A549 (cell line): ENCODE results near the gene APCDD1. TPM values are rescaled to one million over a fixed set of nuclear protein-coding genes. Genes with fewer than 3 reads are reported as not detected.

Experiments
- ATAC-seq, 2 experiments: fragments of 200-7000 bp in 1 of 2; fragments of >200 bp in 1 of 2; cut with Nextera tagmentation in 1 of 2; cut with Tn5 transposase in 1 of 2; 3 replicates each; pipeline versions ENCODE4 v1.8.0 to v1.9.1; 2018 to 2020; ENCODE audit warnings: mild to moderate bottlenecking in 1 of 2, moderate library complexity in 1 of 2
- CTCF ChIA-PET: fragments of 300-600 bp; sonication (Branson Sonifier 250); formaldehyde crosslinking; extraction: SDS; loops from one replicate; lab custom pipeline; 2021; ENCODE audit warnings: antibody characterized with exemption, inconsistent platforms; lab: Yijun Ruan, JAX
- POLR2A ChIA-PET: fragments of 350-600 bp; formaldehyde crosslinking; extraction: SDS; loops from one replicate; lab custom pipeline; 2021; ENCODE audit warnings: antibody characterized with exemption, inconsistent platforms; lab: Yijun Ruan, JAX
- DNase-seq, 2 experiments: peaks; one replicate each; pipeline versions ENCODE4 v3.0.0 to v3.0.0-alpha.2; 2011 to 2016; ENCODE audit warnings: low read depth in 1 of 2, low spot score in 1 of 2
- FAIRE-seq: peaks from 2 replicates; lab custom pipeline; 2011; peaks lifted over from hg19 to GRCh38; lab: Jason Lieb, UNC
- H3K27ac ChIP-seq, 2 experiments: fragments of >200 bp; sonication (Bioruptor Twin); formaldehyde crosslinking; 3 replicates each; pipeline ENCODE4 v1.5.1; 2016 to 2017
- H3K4me1 ChIP-seq: fragments of >200 bp; sonication (Bioruptor Twin); formaldehyde crosslinking; 3 replicates; pipeline ENCODE4 v1.6.1; 2016
- H3K4me2 ChIP-seq: fragments of >200 bp; sonication (Bioruptor Twin); formaldehyde crosslinking; 3 replicates; pipeline ENCODE4 v1.6.1; 2016
- H3K4me3 ChIP-seq: fragments of >200 bp; sonication (Bioruptor Twin); formaldehyde crosslinking; 3 replicates; pipeline ENCODE4 v1.5.1; 2016
- H3K9me3 ChIP-seq: fragments of >200 bp; sonication (Bioruptor Twin); formaldehyde crosslinking; 3 replicates; pipeline ENCODE4 v1.6.1; 2016
- ATOH8 ChIP-seq: fragments of 250-450 bp; sonication (Bioruptor Pico); IDR thresholded peaks from 2 replicates; pipeline ENCODE4 v1.5.0; 2020; ENCODE audit warnings: low read depth, mild to moderate bottlenecking, moderate library complexity
- EHF ChIP-seq: fragments of 250-450 bp; sonication (Bioruptor Pico); IDR thresholded peaks from 2 replicates; pipeline ENCODE4 v1.5.0; 2020; ENCODE audit warnings: mild to moderate bottlenecking
- EHMT2 ChIP-seq: fragments of 200-600 bp; sonication (generic); IDR thresholded peaks from 2 replicates; pipeline ENCODE4 v1.6.1; 2016; ENCODE audit warnings: antibody characterized with exemption, low read depth, mild to moderate bottlenecking, moderate library complexity
- EP300 ChIP-seq, 2 experiments: fragments of >200 bp; sonication (Bioruptor Twin); formaldehyde crosslinking; IDR thresholded peaks; 2 replicates in 1 of 2; 3 replicates in 1 of 2; pipeline ENCODE4 v1.6.1; 2016 to 2017
- ESRRA ChIP-seq: fragments of 150-350 bp; IDR thresholded peaks from 2 replicates; pipeline ENCODE4 v1.6.1; 2014; ENCODE audit warnings: mild to moderate bottlenecking, low read length, borderline replicate concordance
- FOSB ChIP-seq: fragments of 250-450 bp; sonication (Bioruptor Pico); IDR thresholded peaks from 2 replicates; pipeline ENCODE4 v1.5.0; 2020; ENCODE audit warnings: mild to moderate bottlenecking, moderate library complexity
- HES2 ChIP-seq: fragments of >200 bp; sonication (Bioruptor Twin); formaldehyde crosslinking; IDR thresholded peaks from 2 replicates; pipeline ENCODE4 v1.6.1; 2016
- HEYL ChIP-seq: fragments of 250-450 bp; sonication (Bioruptor Pico); IDR thresholded peaks from 2 replicates; pipeline ENCODE4 v1.8.0; 2021; ENCODE audit warnings: mild to moderate bottlenecking, moderate library complexity
- HOXA7 ChIP-seq: fragments of 250-450 bp; sonication (Bioruptor Pico); IDR thresholded peaks from 2 replicates; pipeline ENCODE4 v1.5.0; 2020; ENCODE audit warnings: mild to moderate bottlenecking, moderate library complexity
- HOXB5 ChIP-seq: fragments of 250-450 bp; sonication (Bioruptor Pico); IDR thresholded peaks from 2 replicates; pipeline ENCODE4 v1.5.0; 2020; ENCODE audit warnings: mild to moderate bottlenecking, moderate library complexity
- JUN ChIP-seq, 2 experiments: fragments of >200 bp; sonication (Bioruptor Twin); formaldehyde crosslinking; IDR thresholded peaks; 2 replicates in 1 of 2; 3 replicates in 1 of 2; pipeline ENCODE4 v1.6.1; 2016 to 2017
- JUNB ChIP-seq: fragments of >200 bp; sonication (Bioruptor Twin); formaldehyde crosslinking; IDR thresholded peaks from 2 replicates; pipeline ENCODE4 v1.6.1; 2016
- RARB ChIP-seq: fragments of 250-450 bp; sonication (Bioruptor Pico); IDR thresholded peaks from 2 replicates; pipeline ENCODE4 v1.8.0; 2021; ENCODE audit warnings: mild to moderate bottlenecking, moderate library complexity
- USF2 ChIP-seq: fragments of 450-650 bp; IDR thresholded peaks from 2 replicates; pipeline ENCODE4 v1.6.1; 2014; ENCODE audit warnings: antibody characterized with exemption
- ZSCAN20 ChIP-seq: fragments of 250-450 bp; sonication (Bioruptor Pico); IDR thresholded peaks from 2 replicates; pipeline ENCODE4 v1.8.0; 2022; ENCODE audit warnings: mild to moderate bottlenecking, moderate library complexity
- WGBS: methylation state at CpG from one replicate; pipeline ENCODE4 v1.1.6; 2017; ENCODE audit errors: missing lambda C conversion rate; 5-methylcytosine and 5-hydroxymethylcytosine counted together
- polyA plus RNA-seq, 4 experiments: library from polyadenylated mRNA; depleted of rRNA in 3 of 4; stranded (reverse); fragments of >200 nt; fragmentation: RNase III in 1 of 4; extraction: RNeasy Plus Mini Kit Qiagen cat#74134 plus additional on column Dnase treatment in 1 of 4; gene quantifications; 2 replicates in 3 of 4; 3 replicates in 1 of 4; pipeline ENCODE4 v1.2.3, GENCODE V29; 2011 to 2017
- TF ChIP-seq, protein P1 (sequence below): IDR thresholded peaks from 2 replicates; pipeline ENCODE4 v1.6.1; 2012; ENCODE audit warnings: low read depth, borderline replicate concordance
- TF ChIP-seq, protein P2 (sequence below): IDR thresholded peaks from 2 replicates; pipeline ENCODE4 v1.6.1; 2012
- TF ChIP-seq, protein P3 (sequence below): fragments of 200-600 bp; sonication (generic); IDR thresholded peaks from 2 replicates; pipeline ENCODE4 v1.6.1; 2016; ENCODE audit warnings: antibody characterized with exemption, mild to moderate bottlenecking, moderate library complexity

Gene APCDD1
- polyA plus RNA-seq, 2 of the 4 experiments (the other 2 are of a cell fraction): not detected

DNA sequence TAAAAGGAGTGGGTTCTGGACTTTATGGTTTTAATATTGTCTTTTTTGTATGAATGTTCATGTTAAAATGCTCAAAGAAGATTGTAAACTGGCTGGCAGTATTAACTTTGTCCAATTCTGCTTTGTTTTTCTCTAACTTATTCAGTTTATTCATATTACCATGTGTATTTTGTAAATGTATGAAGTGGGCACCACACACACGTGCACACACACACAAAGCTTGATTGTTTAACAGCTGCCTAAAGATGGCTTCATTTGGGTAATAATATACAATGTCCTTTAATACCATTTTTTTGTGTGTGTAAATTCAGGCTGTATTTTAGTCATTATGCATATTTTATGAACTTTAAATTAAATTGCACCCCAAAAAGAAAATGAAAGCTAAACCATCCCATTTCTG is 11.4 kb upstream of the APCDD1 start (continued):
- no peak for TF ChIP-seq FOSB (CRISPR knock-in tag)

DNA sequence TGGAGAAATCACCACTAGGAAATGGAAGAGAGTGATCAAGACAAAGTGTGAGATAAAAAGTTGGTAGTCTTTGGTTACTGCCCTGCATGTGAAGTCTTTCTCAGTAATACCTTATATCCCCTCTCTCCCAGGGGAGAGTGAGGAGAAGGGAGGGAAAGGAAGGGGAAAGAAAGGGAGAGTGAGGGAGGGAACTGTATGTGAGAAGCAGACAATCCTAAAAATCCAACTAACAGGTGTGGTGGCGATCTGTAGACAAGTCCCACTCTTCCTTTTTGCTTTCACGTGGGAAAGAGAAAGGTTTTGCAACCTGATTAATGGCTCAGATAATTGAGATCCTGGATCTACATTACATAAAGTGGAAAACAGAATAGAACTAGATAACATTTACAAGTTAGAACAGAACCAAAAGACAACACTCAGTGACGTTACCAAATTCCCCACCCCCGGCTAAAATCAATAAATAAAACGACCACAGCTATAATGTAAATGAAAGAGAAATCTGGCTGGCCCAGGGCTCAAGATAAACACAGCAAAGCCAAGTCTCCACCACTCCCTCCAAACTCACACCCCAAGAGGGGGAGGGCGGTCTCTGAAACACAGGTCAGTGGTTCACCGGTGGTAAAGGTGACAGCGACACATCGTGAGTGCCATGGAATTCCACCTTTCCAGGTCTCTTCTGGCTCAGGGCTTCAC is 10.0 kb upstream of the APCDD1 start:
- H3K4me2 ChIP-seq: no peak overlapping the region
- DNase-seq (no peak), FAIRE-seq (no peak), ATAC-seq (no peak)
- ChIA-PET POLR2A (no interaction called here), CTCF (no interaction called here)
- no peak overlapping the region for H3K27ac ChIP-seq
- no peaks in the 10 kb centered on the region for H3K9me3 ChIP-seq
- 3% methylated on average over 9 of the region's 9 CpGs for WGBS
- no peak overlapping the region for H3K4me3 ChIP-seq
- H3K4me1 ChIP-seq: no peaks in the 10 kb centered on the region
- TF ChIP-seq JUNB: no peak
- TF ChIP-seq FOSB (CRISPR knock-in tag): no peak
- no peak for TF ChIP-seq HOXA7 (CRISPR knock-in tag)
- TF ChIP-seq EP300 (IDR thresholded peaks at IDR 0.05): no peak
- TF ChIP-seq HES2: no peak
- no peak for TF ChIP-seq ESRRA
- no peak for TF ChIP-seq JUN (IDR thresholded peaks at IDR 0.05)
- TF ChIP-seq HEYL (CRISPR knock-in tag): no peak
- no peak for TF ChIP-seq HOXB5 (CRISPR knock-in tag)
- no peak for TF ChIP-seq RARB (CRISPR knock-in tag)
- TF ChIP-seq EHMT2: no peak
- TF ChIP-seq, protein P1, sequence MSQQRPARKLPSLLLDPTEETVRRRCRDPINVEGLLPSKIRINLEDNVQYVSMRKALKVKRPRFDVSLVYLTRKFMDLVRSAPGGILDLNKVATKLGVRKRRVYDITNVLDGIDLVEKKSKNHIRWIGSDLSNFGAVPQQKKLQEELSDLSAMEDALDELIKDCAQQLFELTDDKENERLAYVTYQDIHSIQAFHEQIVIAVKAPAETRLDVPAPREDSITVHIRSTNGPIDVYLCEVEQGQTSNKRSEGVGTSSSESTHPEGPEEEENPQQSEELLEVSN: no peak
- no peak for TF ChIP-seq ZSCAN20
- no peak for TF ChIP-seq EHF (CRISPR knock-in tag)
- TF ChIP-seq, protein P2, sequence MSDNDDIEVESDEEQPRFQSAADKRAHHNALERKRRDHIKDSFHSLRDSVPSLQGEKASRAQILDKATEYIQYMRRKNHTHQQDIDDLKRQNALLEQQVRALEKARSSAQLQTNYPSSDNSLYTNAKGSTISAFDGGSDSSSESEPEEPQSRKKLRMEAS: no peak

- 1% methylated on average over 2 of the region's 2 CpGs for WGBS
- H3K4me3 ChIP-seq: no peak overlapping the region
- DNase-seq (no peak), FAIRE-seq (no peak), ATAC-seq (no peak)
- no peak overlapping the region for H3K27ac ChIP-seq
- no peaks in the 10 kb centered on the region for H3K4me1 ChIP-seq
- TF ChIP-seq, protein P3, sequence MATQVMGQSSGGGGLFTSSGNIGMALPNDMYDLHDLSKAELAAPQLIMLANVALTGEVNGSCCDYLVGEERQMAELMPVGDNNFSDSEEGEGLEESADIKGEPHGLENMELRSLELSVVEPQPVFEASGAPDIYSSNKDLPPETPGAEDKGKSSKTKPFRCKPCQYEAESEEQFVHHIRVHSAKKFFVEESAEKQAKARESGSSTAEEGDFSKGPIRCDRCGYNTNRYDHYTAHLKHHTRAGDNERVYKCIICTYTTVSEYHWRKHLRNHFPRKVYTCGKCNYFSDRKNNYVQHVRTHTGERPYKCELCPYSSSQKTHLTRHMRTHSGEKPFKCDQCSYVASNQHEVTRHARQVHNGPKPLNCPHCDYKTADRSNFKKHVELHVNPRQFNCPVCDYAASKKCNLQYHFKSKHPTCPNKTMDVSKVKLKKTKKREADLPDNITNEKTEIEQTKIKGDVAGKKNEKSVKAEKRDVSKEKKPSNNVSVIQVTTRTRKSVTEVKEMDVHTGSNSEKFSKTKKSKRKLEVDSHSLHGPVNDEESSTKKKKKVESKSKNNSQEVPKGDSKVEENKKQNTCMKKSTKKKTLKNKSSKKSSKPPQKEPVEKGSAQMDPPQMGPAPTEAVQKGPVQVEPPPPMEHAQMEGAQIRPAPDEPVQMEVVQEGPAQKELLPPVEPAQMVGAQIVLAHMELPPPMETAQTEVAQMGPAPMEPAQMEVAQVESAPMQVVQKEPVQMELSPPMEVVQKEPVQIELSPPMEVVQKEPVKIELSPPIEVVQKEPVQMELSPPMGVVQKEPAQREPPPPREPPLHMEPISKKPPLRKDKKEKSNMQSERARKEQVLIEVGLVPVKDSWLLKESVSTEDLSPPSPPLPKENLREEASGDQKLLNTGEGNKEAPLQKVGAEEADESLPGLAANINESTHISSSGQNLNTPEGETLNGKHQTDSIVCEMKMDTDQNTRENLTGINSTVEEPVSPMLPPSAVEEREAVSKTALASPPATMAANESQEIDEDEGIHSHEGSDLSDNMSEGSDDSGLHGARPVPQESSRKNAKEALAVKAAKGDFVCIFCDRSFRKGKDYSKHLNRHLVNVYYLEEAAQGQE: no peak
- TF ChIP-seq EHMT2: no peak
- ChIA-PET CTCF (no interaction called here), POLR2A (no interaction called here)
- H3K9me3 ChIP-seq: no peaks in the 10 kb centered on the region
- no peak overlapping the region for H3K4me2 ChIP-seq
Observed at GRCh38 chr18:10449396-10449795, 5.0 kb upstream of the APCDD1 start.

- TF ChIP-seq, protein P2: no peak
- TF ChIP-seq USF2: no peak
- TF ChIP-seq ATOH8: no peak
- H3K4me2 ChIP-seq: no peak overlapping the region
- H3K9me3 ChIP-seq: no peaks in the 10 kb centered on the region
- CTCF ChIA-PET: no interaction called here
- DNase-seq: no peak
- 5% methylated on average over 2 of the region's 2 CpGs for WGBS
- no peak for ATAC-seq
- no peak overlapping the region for H3K4me3 ChIP-seq
- POLR2A ChIA-PET: no interaction called here
- H3K4me1 ChIP-seq: peaks cover 5% of the 10 kb centered on the region; the same call in 1 of the 3 replicates
- no peak for FAIRE-seq
- H3K27ac ChIP-seq: no peak overlapping the region
Observed at GRCh38 chr18:10450986-10451385, 3.4 kb upstream of the APCDD1 start.
